SU-DHL-6 (cell line): ENCODE measurements around the gene MPC1.
"Not testable (repeated sequence)": the region's sequence is repeated elsewhere in the genome, so short reads cannot be mapped to it uniquely, and the experiment has no call there.

Source experiments
- H2AFZ ChIP-seq: fragments of 200-600 bp; sonication (generic); 2 replicates; pipeline ENCODE4 v1.6.1; 2014; ENCODE audit warnings: low read depth, mild to moderate bottlenecking, moderate library complexity, mixed read lengths, antibody characterized with exemption, low read length; ENCODE audit not compliant: severe bottlenecking
- H3F3A ChIP-seq: fragments of 200-600 bp; shearing (Covaris generic); 2 replicates; pipeline ENCODE4 v1.6.0; 2016; ENCODE audit warnings: antibody characterized with exemption, mild to moderate bottlenecking; ENCODE audit not compliant: insufficient read depth
- H3K27ac ChIP-seq: fragments of 200-600 bp; sonication (generic); 2 replicates; pipeline ENCODE4 v1.5.1; 2016; ENCODE audit warnings: low read depth, mild to moderate bottlenecking, low read length, moderate library complexity, mixed read lengths
- H3K27me3 ChIP-seq: fragments of 200-600 bp; sonication (generic), shearing (Covaris generic); 2 replicates; pipeline ENCODE4 v1.6.0; 2014; ENCODE audit warnings: mild to moderate bottlenecking, low read length
- H3K36me3 ChIP-seq: fragments of 200-600 bp; sonication (generic); 2 replicates; pipeline ENCODE4 v1.6.1; 2014; ENCODE audit warnings: mild to moderate bottlenecking, low read length, mixed read lengths
- H3K4me2 ChIP-seq: fragments of 300-600, 200-600 bp; shearing (Covaris generic), sonication (generic); 2 replicates; pipeline ENCODE4 v1.6.0; 2014; ENCODE audit warnings: low read length, low read depth, mild to moderate bottlenecking; ENCODE audit not compliant: poor library complexity, severe bottlenecking
- H3K4me3 ChIP-seq: fragments of 200-600 bp; sonication (generic); 2 replicates; pipeline ENCODE4 v1.5.1; 2014; ENCODE audit warnings: antibody characterized with exemption, low read length, mild to moderate bottlenecking, mixed read lengths; ENCODE audit not compliant: insufficient read depth, poor library complexity, severe bottlenecking
- H3K79me2 ChIP-seq: fragments of 200-600 bp; sonication (generic); 2 replicates; pipeline ENCODE4 v1.6.1; 2014; ENCODE audit warnings: mild to moderate bottlenecking, low read length, moderate library complexity; ENCODE audit not compliant: insufficient read depth
- H3K9ac ChIP-seq: fragments of 200-600 bp; sonication (generic); 2 replicates; pipeline ENCODE4 v1.7.0; 2014; ENCODE audit warnings: mild to moderate bottlenecking, low read length
- H3K9me2 ChIP-seq: fragments of 200-600 bp; sonication (generic); replicated peaks from 2 replicates; pipeline ENCODE4 v1.6.1; 2014; ENCODE audit warnings: low read length; ENCODE audit not compliant: insufficient read depth
- H3K9me3 ChIP-seq: fragments of 200-600 bp; sonication (generic); 2 replicates; pipeline ENCODE4 v1.6.1; 2014; ENCODE audit warnings: low read length, mixed read lengths; ENCODE audit not compliant: insufficient read depth
- H4K20me1 ChIP-seq: fragments of 200-600 bp; sonication (generic); 2 replicates; pipeline ENCODE4 v1.6.1; 2014; ENCODE audit warnings: low read depth, mild to moderate bottlenecking, antibody characterized with exemption, low read length, moderate library complexity, mixed read lengths
- EZH2phosphoT487 ChIP-seq: fragments of 200-600 bp; sonication (generic), shearing (Covaris generic); conservative IDR thresholded peaks from 2 replicates; pipeline ENCODE4 v1.6.1; 2018; ENCODE audit warnings: mild to moderate bottlenecking, antibody characterized with exemption, low read length, moderate library complexity, mixed read lengths
- TF ChIP-seq, protein P1 (sequence below): fragments of 200-600 bp; sonication (generic); IDR thresholded peaks from one replicate; pipeline ENCODE4 v1.5.1; 2017; ENCODE audit warnings: antibody characterized with exemption, mild to moderate bottlenecking, low read length, moderate library complexity; ENCODE audit not compliant: insufficient read depth, poor library complexity, severe bottlenecking

MPC1 gene

GRCh38 chr6:166346449-166346848 lies 36.3 kb downstream of the MPC1 start:
- Histone ChIP-seq H3K27me3 (no peaks in the 10 kb centered on the region), H3K4me3 (no peak overlapping the region), H3K27ac (no peak overlapping the region), H3F3A (0 out of 2 replicates have a peak, but pooled peaks cover 9% of the 10 kb centered on the region), H3K36me3 (no peaks in the 10 kb centered on the region), H3K9ac (no peak overlapping the region), H3K79me2 (peaks cover 10% of the 10 kb centered on the region), H4K20me1 (no peaks in the 10 kb centered on the region), H3K4me2 (no peak overlapping the region), H2AFZ (no peak overlapping the region), H3K9me2 (no peaks in the 10 kb centered on the region), H3K9me3 (no peaks in the 10 kb centered on the region)
- no peak for TF ChIP-seq EZH2phosphoT487

DNA sequence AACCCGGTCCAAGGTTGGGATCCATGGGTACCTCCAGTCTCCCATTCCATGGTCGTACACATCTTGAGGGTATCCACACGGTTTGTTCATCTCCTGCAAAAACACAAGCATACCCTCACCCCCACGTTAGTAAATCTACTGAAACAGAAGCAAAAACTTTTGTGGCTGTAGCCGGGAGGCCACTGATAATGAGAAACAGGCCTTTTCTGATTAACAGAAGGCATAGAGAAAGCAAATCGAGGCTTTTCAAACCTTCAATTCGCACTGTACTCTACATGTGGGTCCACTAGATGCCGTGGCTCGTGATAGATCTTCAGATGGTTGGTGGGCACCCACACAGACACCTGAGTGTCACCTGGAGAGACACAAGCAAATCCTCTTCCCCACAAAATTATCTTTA lies 37.1 kb downstream of the MPC1 start:
- not testable (repeated sequence) for H3K4me3 ChIP-seq, H3K27me3 ChIP-seq, H3K9ac ChIP-seq, H3K9me3 ChIP-seq, H2AFZ ChIP-seq, H3F3A ChIP-seq, H3K4me2 ChIP-seq, H4K20me1 ChIP-seq, H3K36me3 ChIP-seq, H3K27ac ChIP-seq, H3K9me2 ChIP-seq
- H3K79me2 ChIP-seq, result peaks cover 17% of the 10 kb centered on the region

- H3K4me2 ChIP-seq, H3K9me2 ChIP-seq, H3F3A ChIP-seq, H3K36me3 ChIP-seq, H3K9ac ChIP-seq, H2AFZ ChIP-seq, H3K27me3 ChIP-seq, H4K20me1 ChIP-seq, H3K4me3 ChIP-seq, H3K9me3 ChIP-seq, H3K27ac ChIP-seq: not testable (repeated sequence)
- peaks cover 25% of the 10 kb centered on the region for H3K79me2 ChIP-seq
Measured at GRCh38 chr6:166344921-166345320, 37.8 kb downstream of the MPC1 start.

DNA sequence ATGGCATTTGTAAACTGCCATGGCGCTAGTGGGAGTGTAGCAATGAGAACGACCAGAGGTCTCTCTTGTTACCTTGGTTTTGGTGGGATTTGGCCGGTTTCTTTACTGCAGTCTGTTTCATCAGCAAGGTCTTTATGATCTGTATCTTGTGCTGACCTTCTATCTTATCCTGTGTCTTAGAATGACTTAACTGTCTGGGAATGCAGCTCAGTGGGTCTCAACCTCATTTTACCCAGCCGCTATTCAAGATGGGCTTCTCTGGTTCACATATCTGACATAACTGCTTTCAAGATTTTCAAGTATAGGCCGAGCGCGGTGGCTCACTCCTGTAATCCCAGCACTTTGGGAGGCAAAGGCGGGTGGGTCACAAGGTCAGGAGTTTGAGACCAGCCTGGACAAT lies 38.5 kb downstream of the MPC1 start:
- Histone ChIP-seq H2AFZ (no peak overlapping the region), H3K4me3 (no peak overlapping the region), H3K27ac (no peak overlapping the region), H3K9ac (no peak overlapping the region), H3K36me3 (no peaks in the 10 kb centered on the region), H3K9me3 (no peaks in the 10 kb centered on the region), H3K79me2 (peaks cover 32% of the 10 kb centered on the region), H4K20me1 (no peaks in the 10 kb centered on the region; the same call in 1 of the 2 replicates), H3K9me2 (no peaks in the 10 kb centered on the region), H3F3A (0 out of 2 replicates have a peak, but pooled peaks cover 9% of the 10 kb centered on the region), H3K4me2 (no peak overlapping the region), H3K27me3 (no peaks in the 10 kb centered on the region)
- TF ChIP-seq, protein P1, sequence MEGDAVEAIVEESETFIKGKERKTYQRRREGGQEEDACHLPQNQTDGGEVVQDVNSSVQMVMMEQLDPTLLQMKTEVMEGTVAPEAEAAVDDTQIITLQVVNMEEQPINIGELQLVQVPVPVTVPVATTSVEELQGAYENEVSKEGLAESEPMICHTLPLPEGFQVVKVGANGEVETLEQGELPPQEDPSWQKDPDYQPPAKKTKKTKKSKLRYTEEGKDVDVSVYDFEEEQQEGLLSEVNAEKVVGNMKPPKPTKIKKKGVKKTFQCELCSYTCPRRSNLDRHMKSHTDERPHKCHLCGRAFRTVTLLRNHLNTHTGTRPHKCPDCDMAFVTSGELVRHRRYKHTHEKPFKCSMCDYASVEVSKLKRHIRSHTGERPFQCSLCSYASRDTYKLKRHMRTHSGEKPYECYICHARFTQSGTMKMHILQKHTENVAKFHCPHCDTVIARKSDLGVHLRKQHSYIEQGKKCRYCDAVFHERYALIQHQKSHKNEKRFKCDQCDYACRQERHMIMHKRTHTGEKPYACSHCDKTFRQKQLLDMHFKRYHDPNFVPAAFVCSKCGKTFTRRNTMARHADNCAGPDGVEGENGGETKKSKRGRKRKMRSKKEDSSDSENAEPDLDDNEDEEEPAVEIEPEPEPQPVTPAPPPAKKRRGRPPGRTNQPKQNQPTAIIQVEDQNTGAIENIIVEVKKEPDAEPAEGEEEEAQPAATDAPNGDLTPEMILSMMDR, result no peak
- no peak for TF ChIP-seq EZH2phosphoT487

DNA sequence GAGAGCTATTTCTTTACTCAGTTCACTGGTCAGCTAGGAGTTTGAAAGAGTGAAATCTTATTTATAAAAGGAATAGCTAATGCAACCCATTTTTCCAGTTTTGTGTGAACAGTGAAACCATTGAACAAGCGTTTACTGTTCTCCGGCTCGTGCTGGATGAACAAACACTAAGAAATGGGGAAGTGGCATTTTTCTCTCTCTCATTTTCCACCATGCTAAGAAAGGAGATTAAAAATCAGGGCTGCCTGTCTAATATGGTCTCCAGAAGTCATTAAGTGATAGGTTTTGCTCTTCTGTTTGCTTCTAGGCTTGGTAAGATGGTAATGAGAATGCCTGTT lies 39.6 kb downstream of the MPC1 start:
- H3K4me3 ChIP-seq, result peak overlapping the region; percentile 97
- no peaks in the 10 kb centered on the region for H3K9me2 ChIP-seq
- no peaks in the 10 kb centered on the region for H3K9me3 ChIP-seq
- 0 out of 2 replicates have a peak, but pooled peaks cover 9% of the 10 kb centered on the region for H3F3A ChIP-seq
- peak overlapping the region; percentile 80 for H3K4me2 ChIP-seq
- peak overlapping the region; percentile 73 for H3K27ac ChIP-seq
- H3K36me3 ChIP-seq, result no peaks in the 10 kb centered on the region
- no peaks in the 10 kb centered on the region for H3K27me3 ChIP-seq
- TF ChIP-seq, protein P1, result no peak
- TF ChIP-seq EZH2phosphoT487, result no peak
- peak overlapping the region; percentile 79 for H2AFZ ChIP-seq
- peak overlapping the region; percentile 86 for H3K9ac ChIP-seq
- H3K79me2 ChIP-seq, result peaks cover 43% of the 10 kb centered on the region
- H4K20me1 ChIP-seq, result no peaks in the 10 kb centered on the region; the same call in 1 of the 2 replicates
